Measurements from ENCODE around the gene UBE2N.
"Not testable (repeated sequence)": the region's sequence is repeated elsewhere in the genome, so short reads cannot be mapped to it uniquely, and the experiment has no call there.

Gene UBE2N

DNA sequence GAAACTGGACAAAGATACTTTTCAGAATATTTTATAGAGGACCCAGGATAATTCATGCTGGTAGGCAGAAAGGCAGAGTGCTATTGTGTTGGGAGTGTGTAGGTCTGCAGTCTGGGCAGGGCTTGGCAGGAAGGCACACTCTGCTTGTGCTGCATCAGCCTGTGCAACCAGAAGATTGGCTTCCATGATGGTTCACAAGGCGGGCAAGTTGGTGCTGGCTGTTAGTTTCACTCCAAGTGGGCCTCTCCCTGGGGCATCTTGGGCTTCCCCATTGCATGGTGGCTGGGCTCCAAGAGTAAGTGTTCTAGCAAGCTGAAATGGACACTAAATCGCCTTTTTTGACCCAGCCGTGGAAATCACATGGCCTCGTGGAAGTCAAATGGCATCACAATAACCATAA, 1.8 kb upstream of the UBE2N start:
- Histone ChIP-seq H3K9ac (ENCODE audit: low read length in 2 of 2) (no peak overlapping the region), H3K27me3 (ENCODE audit: control insufficient read depth in 1 of 2, insufficient read depth in 2 of 2, low read length in 2 of 2) (no peaks in the 10 kb centered on the region), H3K9me3 (ENCODE audit: control insufficient read depth in 2 of 2, low read length in 2 of 2) (no peaks in the 10 kb centered on the region), H3K4me1 (ENCODE audit: control insufficient read depth, insufficient read depth, low read length) (peaks cover 7% of the 10 kb centered on the region), H3K27ac (ENCODE audit: low read length) (no peak overlapping the region), H3K4me3 (ENCODE audit: low read length in 2 of 2) (no peak overlapping the region), H3K36me3 (ENCODE audit: control insufficient read depth in 2 of 2, insufficient read depth in 2 of 2, low read length in 2 of 2) (no peaks in the 10 kb centered on the region)

DNA sequence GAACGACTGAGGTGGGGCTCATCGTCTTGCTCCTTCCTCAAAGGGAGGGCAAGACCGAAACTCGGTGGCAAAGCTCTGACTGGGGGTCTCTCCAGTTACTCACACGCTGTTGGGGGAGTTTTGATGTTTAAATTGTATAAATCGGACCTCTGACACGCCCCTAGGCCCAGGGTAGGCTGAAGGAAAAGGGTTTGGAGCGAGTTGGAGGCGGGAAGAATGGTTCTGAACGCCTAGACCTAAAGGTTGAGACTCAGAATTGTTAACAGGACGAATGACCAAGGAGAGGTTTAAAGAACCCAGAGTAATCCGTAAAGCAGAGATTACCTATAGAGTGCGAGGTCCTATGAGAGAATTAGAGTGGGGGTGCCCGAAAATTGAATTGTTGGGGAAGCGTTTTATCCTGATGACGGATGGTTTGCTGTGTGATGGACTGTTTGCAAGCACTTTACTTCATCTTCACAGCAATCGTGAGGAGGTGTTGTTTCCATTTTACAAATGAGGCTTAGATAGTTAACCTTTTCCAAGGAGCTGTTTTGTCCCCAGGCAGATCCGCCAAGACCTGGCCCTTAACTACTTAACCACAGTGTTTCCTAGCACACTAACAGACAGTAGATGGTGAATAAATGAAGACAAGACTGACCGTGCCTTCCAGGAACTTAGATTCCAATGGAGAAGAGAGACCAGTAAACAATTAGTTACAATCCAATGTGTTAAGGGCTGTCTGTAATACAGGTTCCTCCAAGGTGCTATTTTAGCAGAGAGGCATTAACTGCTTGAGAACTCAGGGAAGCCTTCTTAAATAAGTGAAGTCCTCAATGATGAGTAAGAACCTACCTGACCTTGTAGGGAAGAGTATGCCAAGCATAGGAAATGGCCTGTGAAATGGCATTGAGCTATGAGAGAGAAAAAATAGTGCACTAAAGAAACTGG, 929 bp upstream of the UBE2N start:
- Histone ChIP-seq H3K4me1 (ENCODE audit: control insufficient read depth, insufficient read depth, low read length) (peaks cover 7% of the 10 kb centered on the region), H3K9me3 (ENCODE audit: control insufficient read depth in 2 of 2, low read length in 2 of 2) (no peaks in the 10 kb centered on the region), H3K9ac (ENCODE audit: low read length in 2 of 2) (peak overlapping the region; percentile 96 to 98), H3K36me3 (ENCODE audit: control insufficient read depth in 2 of 2, insufficient read depth in 2 of 2, low read length in 2 of 2) (no peaks in the 10 kb centered on the region), H3K27me3 (ENCODE audit: control insufficient read depth in 1 of 2, insufficient read depth in 2 of 2, low read length in 2 of 2) (no peaks in the 10 kb centered on the region), H3K4me3 (ENCODE audit: low read length in 2 of 2) (peak overlapping the region; percentile 90 to 95), H3K27ac (ENCODE audit: low read length) (peak overlapping the region; percentile 90)

DNA sequence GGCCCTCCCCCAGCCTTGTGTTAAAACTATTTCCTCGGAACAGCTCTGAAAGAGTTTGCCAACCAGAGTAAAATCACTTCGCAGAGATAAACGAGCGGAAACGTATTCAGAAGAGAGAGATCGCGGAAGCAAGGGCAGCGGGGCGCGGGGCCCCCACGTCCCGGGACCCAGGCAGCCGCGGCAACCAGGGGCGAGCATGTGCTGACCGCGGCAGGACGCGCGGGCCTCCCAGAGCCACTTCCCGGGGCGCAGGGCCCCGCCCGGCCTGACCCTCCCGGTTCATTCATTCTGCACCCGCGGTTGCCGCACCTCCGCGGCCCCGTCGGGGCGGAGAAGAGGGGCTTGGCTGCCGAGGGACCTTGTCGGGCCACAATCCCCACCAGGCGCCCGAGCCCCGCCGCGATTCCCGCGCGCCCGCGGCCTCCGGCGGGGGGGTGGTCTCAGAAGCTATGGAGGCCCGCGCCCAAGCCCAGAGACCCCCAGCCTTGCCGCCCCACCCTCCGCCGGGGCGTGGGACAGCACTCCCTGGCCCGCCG, 598 bp downstream of the UBE2N start:
- peak overlapping the region; percentile 74 to 90 for H3K4me3 ChIP-seq (ENCODE audit: low read length in 2 of 2)
- H3K9me3 ChIP-seq (ENCODE audit: control insufficient read depth in 2 of 2, low read length in 2 of 2) = no peaks in the 10 kb centered on the region
- H3K9ac ChIP-seq (ENCODE audit: low read length in 2 of 2) = peak overlapping the region; percentile 81 to 84
- H3K36me3 ChIP-seq (ENCODE audit: control insufficient read depth in 2 of 2, insufficient read depth in 2 of 2, low read length in 2 of 2) = no peaks in the 10 kb centered on the region
- peaks cover 7% of the 10 kb centered on the region for H3K4me1 ChIP-seq (ENCODE audit: control insufficient read depth, insufficient read depth, low read length)
- H3K27ac ChIP-seq (ENCODE audit: low read length) = peak overlapping the region; percentile 90
- H3K27me3 ChIP-seq (ENCODE audit: control insufficient read depth in 1 of 2, insufficient read depth in 2 of 2, low read length in 2 of 2) = no peaks in the 10 kb centered on the region

DNA sequence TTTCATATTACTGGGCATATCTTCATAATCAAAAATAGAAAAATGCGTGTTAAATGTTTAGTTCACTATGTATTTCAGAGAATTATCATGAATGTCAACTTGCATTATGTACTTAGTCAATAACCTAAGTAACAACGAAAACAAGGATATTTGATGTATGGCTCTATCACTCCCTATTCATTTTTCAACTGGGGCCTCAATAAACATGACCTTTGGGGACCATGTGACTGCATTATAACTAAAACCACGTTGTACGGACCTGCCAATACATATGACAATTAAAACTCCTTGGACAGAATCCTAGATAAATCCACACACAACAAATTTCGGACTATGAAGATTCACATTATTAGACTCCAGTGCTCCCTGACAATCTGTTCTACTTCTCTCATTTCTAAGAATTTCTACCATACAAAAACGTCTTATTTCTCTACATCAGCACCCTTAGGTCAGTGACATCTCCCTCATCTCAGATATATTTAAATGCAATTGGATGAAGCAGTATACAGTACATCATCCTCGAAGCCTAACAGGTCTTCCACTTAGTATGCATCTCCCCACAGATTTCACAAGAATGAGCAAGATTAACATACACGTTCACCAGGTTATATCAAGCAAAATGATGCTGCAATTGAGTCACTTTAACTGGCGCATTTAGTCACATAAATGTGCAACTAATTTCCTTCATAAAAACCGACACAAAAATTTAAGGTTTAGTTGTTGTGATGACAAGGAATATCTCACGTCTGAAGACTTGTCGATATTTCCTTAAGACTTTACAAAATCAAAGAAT, 1.5 kb downstream of the UBE2N start:
- Histone ChIP-seq H3K36me3 (ENCODE audit: control insufficient read depth in 2 of 2, insufficient read depth in 2 of 2, low read length in 2 of 2) (no peaks in the 10 kb centered on the region), H3K4me3 (ENCODE audit: low read length in 2 of 2) (peak overlapping the region; percentile 74 to 90), H3K9ac (ENCODE audit: low read length in 2 of 2) (peak overlapping the region; percentile 81 to 84), H3K27me3 (ENCODE audit: control insufficient read depth in 1 of 2, insufficient read depth in 2 of 2, low read length in 2 of 2) (no peaks in the 10 kb centered on the region), H3K9me3 (ENCODE audit: control insufficient read depth in 2 of 2, low read length in 2 of 2) (no peaks in the 10 kb centered on the region), H3K27ac (ENCODE audit: low read length) (no peak overlapping the region), H3K4me1 (ENCODE audit: control insufficient read depth, insufficient read depth, low read length) (peaks cover 7% of the 10 kb centered on the region)

DNA sequence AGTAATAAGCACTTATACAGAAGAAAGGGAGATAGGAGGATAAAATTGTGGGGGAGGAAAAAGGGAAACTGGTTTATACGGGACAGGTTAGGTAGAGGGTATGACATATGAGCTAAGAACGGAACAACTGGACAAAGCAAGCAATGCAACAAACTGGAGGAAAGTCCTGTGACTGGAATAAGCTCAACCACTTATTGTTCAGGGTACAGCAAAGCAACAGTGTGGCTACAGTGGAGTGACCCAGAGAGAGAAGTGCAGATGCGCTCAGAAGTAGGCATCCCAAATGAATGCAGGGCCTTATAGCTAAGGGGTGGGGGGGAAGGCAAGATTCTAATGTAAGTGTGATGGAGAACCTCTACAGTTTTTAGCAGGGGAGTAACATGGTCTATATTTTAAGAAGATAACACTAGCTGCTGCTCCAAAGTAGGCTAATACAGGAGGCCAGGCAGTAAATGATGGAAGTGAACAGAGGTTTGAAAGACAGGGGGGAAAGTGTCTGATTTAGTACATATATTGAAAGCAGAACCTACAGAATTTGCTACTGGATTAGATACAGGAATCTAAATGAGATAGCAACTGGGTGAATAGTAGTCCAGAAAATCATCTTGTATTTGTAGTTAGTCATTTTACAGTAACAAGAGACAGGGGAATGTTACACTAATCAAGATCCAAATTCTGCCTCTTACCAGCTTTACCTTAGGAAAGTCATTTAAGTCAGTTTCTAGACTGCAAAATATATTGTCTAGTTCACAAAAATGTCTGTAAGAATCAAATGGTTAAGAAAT, 3.3 kb downstream of the UBE2N start:
- Histone ChIP-seq H3K36me3 (ENCODE audit: control insufficient read depth in 2 of 2, insufficient read depth in 2 of 2, low read length in 2 of 2) (no peaks in the 10 kb centered on the region), H3K27ac (ENCODE audit: low read length) (no peak overlapping the region), H3K9me3 (ENCODE audit: control insufficient read depth in 2 of 2, low read length in 2 of 2) (no peaks in the 10 kb centered on the region), H3K27me3 (ENCODE audit: control insufficient read depth in 1 of 2, insufficient read depth in 2 of 2, low read length in 2 of 2) (no peaks in the 10 kb centered on the region), H3K9ac (ENCODE audit: low read length in 2 of 2) (no peak overlapping the region), H3K4me3 (ENCODE audit: low read length in 2 of 2) (no peak overlapping the region), H3K4me1 (ENCODE audit: control insufficient read depth, insufficient read depth, low read length) (peaks cover 7% of the 10 kb centered on the region)

DNA sequence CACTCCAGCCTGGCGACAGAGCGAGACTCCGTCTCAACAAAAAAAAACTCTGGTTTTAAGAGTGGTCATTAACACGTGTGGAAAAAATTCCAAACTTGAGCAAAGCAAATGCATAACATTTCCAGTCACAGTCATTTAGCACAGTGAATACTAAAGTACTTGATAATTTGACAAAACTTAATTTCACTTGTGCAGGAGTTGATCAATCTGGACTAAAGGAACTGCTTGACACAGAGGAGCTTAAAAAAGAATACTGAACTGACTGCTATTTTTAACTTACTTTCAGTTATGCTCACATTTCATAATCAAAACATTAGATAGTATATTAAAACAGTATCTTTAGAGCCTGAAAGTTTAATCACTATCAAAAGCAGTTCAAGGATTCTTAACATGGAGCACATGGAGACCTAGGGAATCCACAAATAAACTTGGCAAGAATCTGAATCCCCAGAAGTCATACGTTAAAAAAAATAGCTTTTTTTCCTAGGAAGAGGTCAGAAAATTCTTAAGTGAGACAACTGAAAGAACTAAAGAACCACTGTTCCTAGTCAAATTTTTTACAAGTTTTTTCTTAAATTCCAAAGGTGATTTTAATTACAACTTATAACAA, 7.4 kb downstream of the UBE2N start:
- no peaks in the 10 kb centered on the region for H3K4me1 ChIP-seq (ENCODE audit: control insufficient read depth, insufficient read depth, low read length)
- no peaks in the 10 kb centered on the region for H3K9me3 ChIP-seq (ENCODE audit: control insufficient read depth in 2 of 2, low read length in 2 of 2)
- H3K27me3 ChIP-seq (ENCODE audit: control insufficient read depth in 1 of 2, insufficient read depth in 2 of 2, low read length in 2 of 2) = no peaks in the 10 kb centered on the region
- H3K4me3 ChIP-seq (ENCODE audit: low read length in 2 of 2) = peak overlapping the region; percentile 38 to 41
- H3K27ac ChIP-seq (ENCODE audit: low read length) = no peak overlapping the region
- no peak overlapping the region for H3K9ac ChIP-seq (ENCODE audit: low read length in 2 of 2)
- no peaks in the 10 kb centered on the region for H3K36me3 ChIP-seq (ENCODE audit: control insufficient read depth in 2 of 2, insufficient read depth in 2 of 2, low read length in 2 of 2)

DNA sequence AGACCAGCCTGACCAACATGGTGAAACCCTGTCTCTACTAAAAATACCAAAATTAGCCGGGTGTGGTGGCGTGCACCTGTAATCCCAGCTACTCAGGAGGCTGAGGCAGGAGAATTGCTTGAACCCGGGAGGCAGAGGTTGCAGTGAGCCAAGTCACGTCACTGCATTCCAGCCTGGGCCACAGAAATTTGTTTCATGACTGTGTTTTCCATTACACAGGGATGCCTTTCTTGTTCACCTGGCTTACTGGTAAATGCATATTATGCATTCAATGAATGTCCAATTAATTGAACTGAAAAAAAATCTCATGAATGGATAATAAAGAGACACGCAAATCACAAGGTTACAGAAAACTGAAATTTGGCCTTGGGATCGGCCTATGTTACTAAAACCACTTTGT, 9.7 kb downstream of the UBE2N start:
- H3K27me3 ChIP-seq (ENCODE audit: control insufficient read depth in 1 of 2, insufficient read depth in 2 of 2, low read length in 2 of 2); H3K36me3 ChIP-seq (ENCODE audit: control insufficient read depth in 2 of 2, insufficient read depth in 2 of 2, low read length in 2 of 2); H3K9ac ChIP-seq (ENCODE audit: low read length in 2 of 2); H3K9me3 ChIP-seq (ENCODE audit: control insufficient read depth in 2 of 2, low read length in 2 of 2); H3K4me3 ChIP-seq (ENCODE audit: low read length in 2 of 2); H3K27ac ChIP-seq (ENCODE audit: low read length); H3K4me1 ChIP-seq (ENCODE audit: control insufficient read depth, insufficient read depth, low read length): not testable (repeated sequence)

DNA sequence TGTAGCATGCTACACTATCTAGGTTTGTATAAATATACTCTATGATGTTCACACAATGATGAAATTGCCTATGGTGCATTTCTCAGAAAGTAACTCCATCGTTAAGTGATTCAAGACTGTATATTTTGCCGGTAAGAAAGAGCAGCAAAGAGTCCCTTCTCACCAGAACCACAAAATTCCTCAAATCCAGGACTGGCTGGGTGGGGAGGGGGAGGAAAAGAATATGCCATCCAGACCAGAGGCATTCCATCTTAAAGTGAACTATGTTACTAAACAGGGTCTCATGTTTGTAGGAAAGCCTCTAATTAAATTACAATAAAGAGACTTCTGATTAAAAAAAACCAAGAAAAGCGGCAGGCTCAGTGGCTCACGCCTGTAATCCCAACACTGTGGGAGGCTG, 11.5 kb downstream of the UBE2N start:
- no peaks in the 10 kb centered on the region for H3K9me3 ChIP-seq (ENCODE audit: control insufficient read depth in 2 of 2, low read length in 2 of 2)
- peaks cover 8% of the 10 kb centered on the region for H3K4me1 ChIP-seq (ENCODE audit: control insufficient read depth, insufficient read depth, low read length)
- H3K27me3 ChIP-seq (ENCODE audit: control insufficient read depth in 1 of 2, insufficient read depth in 2 of 2, low read length in 2 of 2) = no peaks in the 10 kb centered on the region
- no peaks in the 10 kb centered on the region for H3K36me3 ChIP-seq (ENCODE audit: control insufficient read depth in 2 of 2, insufficient read depth in 2 of 2, low read length in 2 of 2)
- H3K4me3 ChIP-seq (ENCODE audit: low read length in 2 of 2) = no peak overlapping the region
- no peak overlapping the region for H3K9ac ChIP-seq (ENCODE audit: low read length in 2 of 2)
- H3K27ac ChIP-seq (ENCODE audit: low read length) = no peak overlapping the region

DNA sequence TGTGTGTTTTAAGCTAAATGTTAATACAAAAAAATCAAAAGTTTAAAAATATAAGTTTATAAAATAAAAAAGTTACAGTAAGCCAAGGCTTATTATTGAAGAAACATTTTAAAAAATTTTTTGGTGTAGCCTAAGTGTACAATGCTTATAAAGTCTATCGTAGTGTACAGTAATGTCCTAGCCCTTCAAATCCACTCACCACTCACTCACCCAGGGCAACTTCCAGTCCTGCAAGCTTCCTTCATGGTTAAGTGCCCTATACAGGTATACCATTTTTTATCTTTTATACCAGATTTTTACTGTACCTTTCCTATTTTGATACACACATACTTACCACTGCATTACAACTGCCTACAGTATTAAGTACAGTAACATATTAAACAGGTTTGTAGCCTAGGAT, 11.9 kb downstream of the UBE2N start:
- no peak overlapping the region for H3K27ac ChIP-seq (ENCODE audit: low read length)
- H3K4me1 ChIP-seq (ENCODE audit: control insufficient read depth, insufficient read depth, low read length) = peaks cover 10% of the 10 kb centered on the region
- no peaks in the 10 kb centered on the region for H3K36me3 ChIP-seq (ENCODE audit: control insufficient read depth in 2 of 2, insufficient read depth in 2 of 2, low read length in 2 of 2)
- no peaks in the 10 kb centered on the region for H3K9me3 ChIP-seq (ENCODE audit: control insufficient read depth in 2 of 2, low read length in 2 of 2)
- H3K27me3 ChIP-seq (ENCODE audit: control insufficient read depth in 1 of 2, insufficient read depth in 2 of 2, low read length in 2 of 2) = no peaks in the 10 kb centered on the region
- no peak overlapping the region for H3K4me3 ChIP-seq (ENCODE audit: low read length in 2 of 2)
- no peak overlapping the region for H3K9ac ChIP-seq (ENCODE audit: low read length in 2 of 2)

DNA sequence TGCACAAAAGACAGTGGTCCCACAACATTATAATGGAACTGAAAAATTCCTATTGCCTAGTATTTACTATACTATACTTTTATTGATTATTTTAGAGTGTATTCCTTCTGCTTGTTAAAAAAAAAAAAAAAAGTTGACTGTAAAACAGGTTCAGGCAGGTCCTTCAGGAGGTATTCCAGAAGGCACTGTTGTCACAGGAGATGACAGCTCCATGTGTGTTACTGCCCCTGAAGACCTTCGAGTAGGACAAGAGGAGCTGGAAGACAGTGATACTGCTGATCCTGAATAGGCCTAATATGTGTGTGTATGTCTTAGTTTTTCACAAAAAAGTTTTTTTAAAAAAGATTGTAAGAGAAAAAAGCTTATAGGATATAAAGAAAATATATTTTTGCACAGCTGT, 12.3 kb downstream of the UBE2N start:
- Histone ChIP-seq H3K27me3 (ENCODE audit: control insufficient read depth in 1 of 2, insufficient read depth in 2 of 2, low read length in 2 of 2) (no peaks in the 10 kb centered on the region), H3K9me3 (ENCODE audit: control insufficient read depth in 2 of 2, low read length in 2 of 2) (no peaks in the 10 kb centered on the region), H3K27ac (ENCODE audit: low read length) (no peak overlapping the region), H3K9ac (ENCODE audit: low read length in 2 of 2) (no peak overlapping the region), H3K36me3 (ENCODE audit: control insufficient read depth in 2 of 2, insufficient read depth in 2 of 2, low read length in 2 of 2) (no peaks in the 10 kb centered on the region), H3K4me3 (ENCODE audit: low read length in 2 of 2) (no peak overlapping the region), H3K4me1 (ENCODE audit: control insufficient read depth, insufficient read depth, low read length) (peaks cover 11% of the 10 kb centered on the region)

Data from stomach smooth muscle (tissue), 2 donors.